ENCODE results near the gene GIPC1. TPM values are rescaled to one million over a fixed set of nuclear protein-coding genes. Genes with fewer than 3 reads are reported as not detected.
"Not testable (repeated sequence)": the region's sequence is repeated elsewhere in the genome, so short reads cannot be mapped to it uniquely, and the experiment has no call there.

GIPC1 gene
- total and polyA plus RNA-seq, 9 donors, result 14.7 to 64.5 (median 40.9) TPM

GRCh38 chr19:14460935-14461334, 35.0 kb downstream of the GIPC1 start:
- Histone ChIP-seq H3K4me1 (ENCODE audit: insufficient read depth) (no peaks in the 10 kb centered on the region), H3K27me3 (no peaks in the 10 kb centered on the region), H3K27ac (no peak overlapping the region), H3K4me3 (no peak overlapping the region), H3K9me3 (no peaks in the 10 kb centered on the region), H3K36me3 (no peaks in the 10 kb centered on the region)
- no peak for TF ChIP-seq CTCF (IDR thresholded peaks at IDR 0.05)
- no peak for TF ChIP-seq EP300 (IDR thresholded peaks at IDR 0.05)
- TF ChIP-seq POLR2A (IDR thresholded peaks at IDR 0.05), result no peak
- intact Hi-C loops (cut with DNase I), result no loop called here
- WGBS, 3 donors, result 91 to 96% (median 94%) methylated on average over 2 of the region's 2 CpGs
- no peak for DNase-seq

GRCh38 chr19:14459703-14460102, 36.2 kb downstream of the GIPC1 start:
- TF ChIP-seq CTCF (IDR thresholded peaks at IDR 0.05) (no peak), EP300 (IDR thresholded peaks at IDR 0.05) (no peak), POLR2A (IDR thresholded peaks at IDR 0.05) (no peak)
- intact Hi-C loops (cut with DNase I), result no loop called here
- Histone ChIP-seq H3K9me3 (no peaks in the 10 kb centered on the region), H3K36me3 (no peaks in the 10 kb centered on the region), H3K4me1 (ENCODE audit: insufficient read depth) (no peaks in the 10 kb centered on the region), H3K4me3 (no peak overlapping the region), H3K27me3 (no peaks in the 10 kb centered on the region), H3K27ac (no peak overlapping the region)
- WGBS, 3 donors, result 71 to 79% (median 74%) methylated on average over 5 of the region's 5 CpGs
- no peak for DNase-seq

- H3K27ac ChIP-seq; H3K27me3 ChIP-seq; H3K4me1 ChIP-seq (ENCODE audit: insufficient read depth); H3K4me3 ChIP-seq; DNase-seq; H3K9me3 ChIP-seq; intact Hi-C loops (cut with DNase I); H3K36me3 ChIP-seq: not testable (repeated sequence)
- WGBS, 3 donors, result 96 to 99% (median 97%) methylated on average over 3 of the region's 3 CpGs
These were observed 43.6 kb downstream of the GIPC1 start for GRCh38 chr19:14452303-14452702.

GRCh38 chr19:14450876-14451275, 45.1 kb downstream of the GIPC1 start:
- intact Hi-C loops (cut with DNase I), result no loop called here
- Histone ChIP-seq H3K4me1 (ENCODE audit: insufficient read depth) (no peaks in the 10 kb centered on the region), H3K27ac (no peak overlapping the region), H3K4me3 (no peak overlapping the region), H3K27me3 (no peaks in the 10 kb centered on the region), H3K36me3 (no peaks in the 10 kb centered on the region), H3K9me3 (no peaks in the 10 kb centered on the region)
- WGBS, 3 donors, result 97% methylated on average over 19 of the region's 19 CpGs
- TF ChIP-seq EP300 (IDR thresholded peaks at IDR 0.05) (no peak), CTCF (IDR thresholded peaks at IDR 0.05) (no peak), POLR2A (IDR thresholded peaks at IDR 0.05) (no peak)
- DNase-seq, result no peak

- WGBS, 3 donors, result 77 to 81% (median 78%) methylated on average over 30 of the region's 30 CpGs
- no peaks in the 10 kb centered on the region for H3K36me3 ChIP-seq
- DNase-seq, result peak in 2 of 5 donors; percentile 36 to 49
- no peaks in the 10 kb centered on the region for H3K4me1 ChIP-seq (ENCODE audit: insufficient read depth)
- H3K4me3 ChIP-seq, result no peak overlapping the region
- TF ChIP-seq CTCF (IDR thresholded peaks at IDR 0.05) (no peak), EP300 (IDR thresholded peaks at IDR 0.05) (no peak), POLR2A (IDR thresholded peaks at IDR 0.05) (no peak)
- intact Hi-C loops (cut with DNase I), result no loop called here
- no peaks in the 10 kb centered on the region for H3K9me3 ChIP-seq
- H3K27me3 ChIP-seq, result no peaks in the 10 kb centered on the region
- no peak overlapping the region for H3K27ac ChIP-seq
These were observed 45.6 kb downstream of the GIPC1 start for GRCh38 chr19:14450168-14450874.

Data from ovary (tissue), 9 donors.